GM12878 (cell line): ENCODE measurements around the gene GJD3. TPM values are rescaled to one million over a fixed set of nuclear protein-coding genes. Genes with fewer than 3 reads are reported as not detected.
"Not testable (repeated sequence)": the region's sequence is repeated elsewhere in the genome, so short reads cannot be mapped to it uniquely, and the experiment has no call there.

ENCODE experiments used
- ATAC-seq: fragments of 200-7000 bp; cut with Tn5 transposase; 3 replicates; pipeline ENCODE4 v1.9.1; 2020; ENCODE audit warnings: mild to moderate bottlenecking, moderate library complexity
- BruUV-seq: library from RNA; stranded (reverse); fragments of 400-500 nt; replicated peaks from 2 replicates; lab custom pipeline; 2021; lab: Mats Ljungman, UMichigan
- CTCF ChIA-PET: fragments of 300-600 bp; sonication (Branson Sonifier 250); formaldehyde crosslinking; extraction: SDS; loops from one replicate; lab custom pipeline; 2021; ENCODE audit warnings: inconsistent platforms; lab: Yijun Ruan, JAX
- POLR2A ChIA-PET: fragments of 350-600 bp; formaldehyde crosslinking; extraction: SDS; loops from one replicate; lab custom pipeline; 2021; ENCODE audit warnings: inconsistent platforms; lab: Charles Lee
- RAD21 ChIA-PET: fragments of 300-600 bp; sonication (Branson Sonifier 250); formaldehyde crosslinking; loops from one replicate; lab custom pipeline; 2023; ENCODE audit warnings: antibody characterized with exemption; ENCODE audit not compliant: unreplicated experiment; lab: Charles Lee
- SMC1A ChIA-PET: fragments of 300-600 bp; sonication (Branson Sonifier 250); formaldehyde crosslinking; loops from one replicate; lab custom pipeline; 2023; ENCODE audit not compliant: unreplicated experiment, uncharacterized antibody; lab: Charles Lee
- DNase-seq: peaks from one replicate; pipeline ENCODE4 v3.0.0-alpha.2; 2011; ENCODE audit warnings: low read depth, low spot score
- FAIRE-seq: peaks from 3 replicates; lab custom pipeline; 2011; peaks lifted over from hg19 to GRCh38; lab: Jason Lieb, UNC
- H2AFZ ChIP-seq: 2 replicates; pipeline ENCODE4 v1.6.0; 2011; ENCODE audit warnings: low read depth, low read length, control low read depth; ENCODE audit not compliant: control insufficient read depth
- H3K27ac ChIP-seq: 2 replicates; pipeline ENCODE4 v1.5.1; 2011; ENCODE audit warnings: control low read depth; ENCODE audit not compliant: control insufficient read depth, insufficient read depth
- H3K27me3 ChIP-seq, 2 experiments: replicated peaks in 1 of 2; 2 replicates each; pipeline versions ENCODE4 v1.6.0 to v1.6.1; 2011; ENCODE audit warnings: low read length in 1 of 2; ENCODE audit not compliant: control insufficient read depth in 2 of 2, insufficient read depth in 2 of 2
- H3K36me3 ChIP-seq, 2 experiments: 2 replicates each; pipeline ENCODE4 v1.5.1; 2011; ENCODE audit warnings: low read length in 1 of 2; ENCODE audit not compliant: control insufficient read depth in 2 of 2, insufficient read depth in 2 of 2
- H3K4me1 ChIP-seq: 2 replicates; pipeline ENCODE4 v1.6.1; 2011; ENCODE audit warnings: mild to moderate bottlenecking, low read length, moderate library complexity, mixed read lengths; ENCODE audit not compliant: control insufficient read depth, insufficient read depth
- H3K4me2 ChIP-seq: 2 replicates; pipeline ENCODE4 v1.6.0; 2011; ENCODE audit warnings: control low read depth; ENCODE audit not compliant: control insufficient read depth, insufficient read depth
- H3K4me3 ChIP-seq: fragments of 200-600 bp; sonication (generic); 2 replicates; pipeline ENCODE4 v1.5.1; 2016
- H3K79me2 ChIP-seq: 2 replicates; pipeline ENCODE4 v1.6.0; 2011; ENCODE audit warnings: low read length; ENCODE audit not compliant: control insufficient read depth, insufficient read depth
- H3K9ac ChIP-seq: 2 replicates; pipeline ENCODE4 v1.8.0; 2011; ENCODE audit warnings: low read length, control low read depth, mixed read lengths; ENCODE audit not compliant: control insufficient read depth, insufficient read depth
- H3K9me3 ChIP-seq: replicated peaks from 3 replicates; pipeline ENCODE4 v1.5.1; 2011; ENCODE audit warnings: mild to moderate bottlenecking, low read length; ENCODE audit not compliant: control insufficient read depth, insufficient read depth
- H4K20me1 ChIP-seq: 2 replicates; pipeline ENCODE4 v1.6.0; 2011; ENCODE audit not compliant: control insufficient read depth, insufficient read depth
- NFYB ChIP-seq: IDR thresholded peaks from 2 replicates; pipeline ENCODE4 v1.6.1; 2011; ENCODE audit warnings: low read depth, mild to moderate bottlenecking, low read length, improper control_type of control experiment, moderate library complexity; ENCODE audit not compliant: insufficient read depth
- PAX5 ChIP-seq: IDR thresholded peaks from 2 replicates; pipeline ENCODE4 v1.6.1; 2011; ENCODE audit warnings: low read depth, low read length, borderline replicate concordance
- RAD21 ChIP-seq: IDR thresholded peaks from 2 replicates; pipeline ENCODE4 v1.6.1; 2011; ENCODE audit warnings: mild to moderate bottlenecking, low read depth, low read length, moderate library complexity; ENCODE audit not compliant: insufficient read depth
- ZNF384 ChIP-seq: IDR thresholded peaks from 2 replicates; pipeline ENCODE4 v1.6.1; 2012; ENCODE audit warnings: low read depth, mild to moderate bottlenecking, low read length, improper control_type of control experiment, borderline replicate concordance
- WGBS: methylation state at CpG from one replicate; pipeline ENCODE4 v1.1.6; 2016; ENCODE audit warnings: low lambda C conversion rate; ENCODE audit not compliant: insufficient replicate concordance, insufficient coverage; ENCODE audit errors: missing lambda C conversion rate; 5-methylcytosine and 5-hydroxymethylcytosine counted together
- in situ Hi-C: fragments of 300-500 bp; cut with MboI; formaldehyde crosslinking; loops from 9 replicates; pipeline ENCODE4 v1.14.3; 2018; ENCODE audit warnings: mixed read lengths
- intact Hi-C: fragments of 100-400 bp; cut with micrococcal nuclease; formaldehyde crosslinking; loops from one replicate; pipeline ENCODE4 v1.14.2; 2022; ENCODE audit not compliant: unreplicated experiment
- polyA plus RNA-seq, 11 experiments: library from polyadenylated mRNA; depleted of rRNA in 4 of 11; unstranded in 6 of 11; stranded (reverse) in 5 of 11; fragments of >200 nt; fragmentation: Nextera tagmentation in 4 of 11; fragmentation: Illumina TruSeq in 1 of 11; extraction: Ambion mirVana in 4 of 11; extraction: Trizol in 1 of 11; gene quantifications; 1 replicate in 1 of 11; 2 replicates in 10 of 11; pipeline versions ENCODE4 v1.2.1 to v1.2.3, GENCODE V29; 2011 to 2016; ENCODE audit warnings: inconsistent platforms in 2 of 11, missing spikeins in 2 of 11, low read depth in 1 of 11
- total RNA-seq, 4 experiments: library from RNA; depleted of rRNA in 3 of 4; stranded (reverse); fragments of >200 nt in 3 of 4; fragmentation: Illumina TruSeq in 1 of 4; extraction: Trizol in 1 of 4; gene quantifications; 2 replicates each; pipeline versions ENCODE4 v1.2.1 to v1.2.3, GENCODE V29; 2013 to 2021
- TF ChIP-seq, protein P1 (sequence below), 3 experiments: IDR thresholded peaks in 2 of 3; conservative IDR thresholded peaks in 1 of 3; 2 replicates each; pipeline ENCODE4 v1.5.1; 2011; ENCODE audit warnings: low read depth in 3 of 3, low read length in 3 of 3, mild to moderate bottlenecking in 3 of 3, control low read depth in 2 of 3, moderate library complexity in 2 of 3, inconsistent platforms in 1 of 3, mixed read lengths in 1 of 3; ENCODE audit not compliant: control insufficient read depth in 2 of 3, insufficient read depth in 1 of 3; ENCODE audit errors: extremely low read depth in 1 of 3

The GJD3 gene
- total and polyA plus RNA-seq, 10 of the 15 experiments (the other 5 are each of a cell fraction or from before 2014, with no cell fraction given) = 1.6 TPM; not detected in 9

- CTCF ChIA-PET = interaction anchor here (0.6 to 6.4 kb wide), 6 partner anchors 10 to 249 kb away, joined by 3 to 72 read pairs (median 3); no protein-coding TSS in a partner anchor
- 65% methylated on average over 1 of the region's 1 CpG for WGBS
Measured at GRCh38 chr17:40402668-40403067, 38.1 kb upstream of the GJD3 start.

DNA sequence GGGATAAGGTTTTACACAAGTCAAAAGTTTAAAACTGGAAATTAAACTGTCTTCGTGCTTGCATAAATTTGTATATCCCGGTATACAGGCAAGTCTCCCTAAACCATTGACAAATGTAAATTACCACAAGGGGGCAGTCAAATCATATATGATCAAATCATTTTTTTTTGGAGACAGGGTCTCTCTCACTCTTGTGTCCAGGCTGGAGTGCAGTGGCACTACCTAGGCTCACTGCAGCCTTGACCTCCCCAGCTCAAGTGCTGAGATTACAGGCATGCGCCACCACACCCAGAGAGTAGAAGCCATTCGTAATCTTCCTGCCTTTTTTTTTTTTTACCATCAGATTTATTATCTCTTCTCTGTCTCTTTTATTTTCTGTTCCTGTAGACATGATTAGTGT lies 34.6 kb upstream of the GJD3 start:
- Histone ChIP-seq H3K36me3 (peaks cover 12 to 33% of the 10 kb centered on the region in 2 experiments), H3K9me3 (no peaks in the 10 kb centered on the region), H3K27me3 (no peaks in the 10 kb centered on the region), H3K4me2 (no peak overlapping the region), H3K4me3 (no peak overlapping the region), H2AFZ (no peak overlapping the region), H3K27ac (no peak overlapping the region), H3K79me2 (no peaks in the 10 kb centered on the region), H4K20me1 (no peaks in the 10 kb centered on the region), H3K4me1 (no peaks in the 10 kb centered on the region), H3K9ac (no peak overlapping the region)
- intact Hi-C loops = loop anchor here (1.0 kb wide), 1 partner anchor 134 kb away; no protein-coding TSS in a partner anchor
- ChIA-PET RAD21 (interaction anchor here (1.3 to 6.4 kb wide), 2 partner anchors 37 to 134 kb away, joined by 3 to 35 read pairs; no protein-coding TSS in a partner anchor), CTCF (interaction anchor here (0.8 to 6.4 kb wide), 9 partner anchors 9 to 137 kb away, joined by 3 to 72 read pairs (median 3); no protein-coding TSS in a partner anchor), SMC1A (interaction anchor here (0.9 to 6.7 kb wide), 6 partner anchors 14 to 217 kb away, joined by 3 to 59 read pairs (median 4); no protein-coding TSS in a partner anchor), POLR2A (interaction anchor here (1.2 kb wide), 1 partner anchor 19 kb away, joined by 4 read pairs; the partner anchor contains the start of gene TOP2A)
- 91% methylated on average over 4 of the region's 4 CpGs for WGBS
- in situ Hi-C loops = no loop called here
- DNase-seq (no peak), ATAC-seq (peak; percentile 68), FAIRE-seq (no peak)
- no TSS peak for BruUV-seq
- TF ChIP-seq PAX5 = no peak
- TF ChIP-seq, protein P1, sequence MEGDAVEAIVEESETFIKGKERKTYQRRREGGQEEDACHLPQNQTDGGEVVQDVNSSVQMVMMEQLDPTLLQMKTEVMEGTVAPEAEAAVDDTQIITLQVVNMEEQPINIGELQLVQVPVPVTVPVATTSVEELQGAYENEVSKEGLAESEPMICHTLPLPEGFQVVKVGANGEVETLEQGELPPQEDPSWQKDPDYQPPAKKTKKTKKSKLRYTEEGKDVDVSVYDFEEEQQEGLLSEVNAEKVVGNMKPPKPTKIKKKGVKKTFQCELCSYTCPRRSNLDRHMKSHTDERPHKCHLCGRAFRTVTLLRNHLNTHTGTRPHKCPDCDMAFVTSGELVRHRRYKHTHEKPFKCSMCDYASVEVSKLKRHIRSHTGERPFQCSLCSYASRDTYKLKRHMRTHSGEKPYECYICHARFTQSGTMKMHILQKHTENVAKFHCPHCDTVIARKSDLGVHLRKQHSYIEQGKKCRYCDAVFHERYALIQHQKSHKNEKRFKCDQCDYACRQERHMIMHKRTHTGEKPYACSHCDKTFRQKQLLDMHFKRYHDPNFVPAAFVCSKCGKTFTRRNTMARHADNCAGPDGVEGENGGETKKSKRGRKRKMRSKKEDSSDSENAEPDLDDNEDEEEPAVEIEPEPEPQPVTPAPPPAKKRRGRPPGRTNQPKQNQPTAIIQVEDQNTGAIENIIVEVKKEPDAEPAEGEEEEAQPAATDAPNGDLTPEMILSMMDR (IDR thresholded peaks at IDR 0.05 in 2 of 3, conservative IDR thresholded peaks at IDR 0.05 in 1 of 3; ENCODE audit: control insufficient read depth in 2 of 3, extremely low read depth in 1 of 3, insufficient read depth in 1 of 3, low read depth in 3 of 3, low read length in 3 of 3) = peak; percentile 21 to 51 (median 44); a peak in 4 of 6 replicates
- TF ChIP-seq RAD21 = peak; percentile 54; the same call in 1 of the 2 replicates
- TF ChIP-seq ZNF384 = peak; percentile 43; the same call in 1 of the 2 replicates

More at GRCh38 chr17:40402668-40403067, 38.1 kb upstream of the GJD3 start:
- H2AFZ ChIP-seq = no peak overlapping the region
- no peaks in the 10 kb centered on the region for H3K9me3 ChIP-seq
- peaks cover 6 to 37% of the 10 kb centered on the region in 2 experiments for H3K36me3 ChIP-seq
- in situ Hi-C loops = no loop called here
- H3K9ac ChIP-seq = no peak overlapping the region
- no peak overlapping the region for H3K4me3 ChIP-seq
- FAIRE-seq = no peak
- no TSS peak for BruUV-seq
- TF ChIP-seq RAD21 = no peak
- 0 out of 2 replicates have a peak, but pooled peaks have one; percentile 40 for TF ChIP-seq NFYB
- no peak overlapping the region for H3K27ac ChIP-seq
- ATAC-seq = peak; percentile 62
- ChIA-PET SMC1A (interaction anchor here (0.9 to 6.7 kb wide), 6 partner anchors 9 to 130 kb away, joined by 3 to 59 read pairs (median 5); no protein-coding TSS in a partner anchor), RAD21 (interaction anchor here (6.4 kb wide), 1 partner anchor 130 kb away, joined by 35 read pairs; no protein-coding TSS in a partner anchor), POLR2A (interaction anchor here (0.7 kb wide), 1 partner anchor 149 kb away, joined by 4 read pairs; no protein-coding TSS in a partner anchor)
- no peak overlapping the region for H3K4me2 ChIP-seq
- no peaks in the 10 kb centered on the region for H4K20me1 ChIP-seq
- H3K79me2 ChIP-seq = no peaks in the 10 kb centered on the region
- no peak for DNase-seq
- H3K4me1 ChIP-seq = no peaks in the 10 kb centered on the region
- intact Hi-C loops = no loop called here
- H3K27me3 ChIP-seq = no peaks in the 10 kb centered on the region

DNA sequence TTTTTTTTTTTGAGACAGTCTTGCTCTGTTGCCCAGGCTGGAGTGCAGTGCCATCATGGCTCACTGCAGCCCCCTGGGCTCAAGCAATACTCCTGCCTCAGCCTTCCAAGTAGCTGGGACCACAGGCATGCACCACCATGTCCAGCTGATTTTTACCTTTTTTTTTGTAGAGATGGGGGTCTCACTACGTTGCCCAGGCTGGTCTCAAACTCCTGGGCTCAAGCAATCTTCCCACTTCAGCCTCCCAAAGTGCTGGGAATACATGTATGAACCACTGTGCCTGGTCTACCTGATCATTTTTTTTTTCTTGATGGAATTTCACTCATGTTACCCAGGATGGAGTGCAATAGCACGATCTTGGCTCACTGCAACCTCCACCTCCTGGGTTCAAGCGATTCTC lies 22.0 kb upstream of the GJD3 start:
- RAD21 ChIA-PET, H3K4me2 ChIP-seq, in situ Hi-C loops, H3K79me2 ChIP-seq, H3K4me3 ChIP-seq, H3K27ac ChIP-seq, H3K4me1 ChIP-seq, H4K20me1 ChIP-seq, DNase-seq, intact Hi-C loops, ATAC-seq, H3K27me3 ChIP-seq, POLR2A ChIA-PET, H3K9me3 ChIP-seq, H2AFZ ChIP-seq, SMC1A ChIA-PET, BruUV-seq, H3K9ac ChIP-seq, FAIRE-seq: not testable (repeated sequence)
- peaks cover 6 to 28% of the 10 kb centered on the region in 2 experiments for H3K36me3 ChIP-seq
- WGBS = 100% methylated on average over 3 of the region's 3 CpGs
- CTCF ChIA-PET = interaction anchor here (0.6 kb wide), 1 partner anchor 1108 kb away, joined by 4 read pairs; no protein-coding TSS in a partner anchor
